GM21619 (cell line): Measurements from ENCODE around the gene CLN3.
A peak's percentile ranks its signal among the peaks of the same experiment; 100 is the strongest.
"Not testable (repeated sequence)": the region's sequence is repeated elsewhere in the genome, so short reads cannot be mapped to it uniquely, and the experiment has no call there.

Experiments used
- ATAC-seq: cut with Tn5 transposase; IDR thresholded peaks from one replicate; pipeline ENCODE4 v1.9.1; 2021; ENCODE audit not compliant: unreplicated experiment

The CLN3 gene

DNA sequence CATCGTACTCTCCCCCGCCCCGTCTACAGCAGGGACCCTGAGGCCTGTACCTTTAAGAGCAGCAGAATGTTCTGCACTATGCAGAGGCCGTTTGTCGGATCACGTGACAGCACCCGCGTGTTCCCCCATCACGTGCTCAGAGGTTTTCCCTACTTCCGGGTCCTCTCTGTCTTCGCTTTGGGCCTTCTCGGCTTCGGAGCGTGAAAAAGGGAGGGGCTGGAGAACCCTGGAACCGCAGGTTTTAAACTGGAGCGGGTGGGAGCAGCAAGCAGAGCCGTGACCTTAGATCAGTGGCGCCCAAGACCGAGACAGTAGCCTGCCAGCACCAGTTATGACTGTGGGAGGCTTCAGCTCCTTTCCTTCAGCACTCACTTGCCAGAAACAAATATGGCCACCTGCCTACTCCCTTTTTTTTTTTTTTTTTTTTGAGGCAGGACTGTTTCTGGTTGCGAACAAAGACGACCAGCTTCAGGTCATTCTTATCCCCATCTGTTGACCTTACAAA is at the start of gene CLN3:
TSS of gene CLN3 (minus strand) at position 105 of the 505 bp plus-strand sequence. CDS start 315 bp downstream, outside the sequence.
- ATAC-seq: peak; percentile 63

DNA sequence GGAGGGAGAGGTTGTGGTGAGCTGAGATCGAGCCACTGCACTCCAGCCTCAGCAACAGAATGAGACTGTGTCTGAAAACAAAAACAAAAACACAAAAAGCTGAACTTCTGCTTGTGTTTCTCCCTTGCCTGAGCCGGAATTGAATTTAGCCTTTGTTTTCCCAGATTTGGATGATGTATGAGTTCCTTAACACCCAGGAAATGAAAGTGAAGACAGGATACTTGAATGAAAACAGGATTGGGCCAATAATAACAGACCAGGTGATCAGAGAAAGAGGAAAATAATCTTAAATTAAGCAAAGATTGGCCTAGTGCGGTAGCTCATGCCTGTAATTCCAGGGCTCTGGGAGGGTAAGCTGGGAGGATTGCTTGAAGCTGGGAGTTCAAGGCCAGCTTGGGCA is 48.5 kb upstream of the CLN3 start:
- no peak for ATAC-seq

DNA sequence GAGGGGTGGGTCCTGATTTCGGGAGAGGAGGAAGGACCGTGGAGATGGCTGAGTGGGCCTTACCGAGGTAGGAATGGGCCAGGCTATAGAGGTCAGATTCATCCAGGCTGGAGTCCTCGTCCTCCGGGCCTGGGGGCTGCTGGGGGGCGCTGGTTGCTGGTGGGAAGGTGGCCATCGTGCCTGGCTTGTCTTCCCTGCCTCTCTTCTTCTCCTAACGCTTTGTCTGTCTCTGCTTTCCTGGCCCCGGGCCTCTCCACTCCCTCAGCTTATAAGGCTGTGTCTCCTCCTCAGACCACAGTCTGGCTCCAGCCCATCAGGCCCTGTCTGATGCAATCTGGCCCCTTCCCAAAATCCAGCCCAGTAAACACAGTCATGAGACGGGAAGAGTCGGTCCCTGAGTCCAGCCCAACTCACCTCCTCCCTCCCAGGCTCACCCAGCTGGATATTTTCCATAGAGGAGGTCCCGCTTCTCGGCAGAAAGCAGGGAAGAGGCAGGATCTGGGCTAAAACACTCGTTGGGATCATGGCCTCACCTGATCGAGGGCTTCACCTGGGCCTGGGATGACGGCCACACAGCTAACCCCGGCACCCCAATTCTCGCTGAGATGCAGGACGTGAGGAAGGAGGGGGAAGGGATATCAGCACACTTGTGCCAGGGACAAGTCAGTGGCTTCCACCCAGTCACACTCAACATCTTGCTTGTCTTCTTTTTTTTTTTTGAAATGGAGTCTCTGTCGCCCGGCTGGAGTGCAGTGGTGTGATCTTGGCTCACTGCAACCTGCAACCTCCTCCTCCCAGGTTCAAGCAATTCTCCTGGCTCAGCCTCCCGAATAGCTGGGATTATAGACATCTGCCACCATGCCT is 47.1 kb upstream of the CLN3 start, which contains the start of gene NUPR1:
TSS of gene NUPR1 (minus strand) at position 242 of the 864 bp plus-strand sequence. CDS start at position 175, 67 bp downstream.
- no peak for ATAC-seq

DNA sequence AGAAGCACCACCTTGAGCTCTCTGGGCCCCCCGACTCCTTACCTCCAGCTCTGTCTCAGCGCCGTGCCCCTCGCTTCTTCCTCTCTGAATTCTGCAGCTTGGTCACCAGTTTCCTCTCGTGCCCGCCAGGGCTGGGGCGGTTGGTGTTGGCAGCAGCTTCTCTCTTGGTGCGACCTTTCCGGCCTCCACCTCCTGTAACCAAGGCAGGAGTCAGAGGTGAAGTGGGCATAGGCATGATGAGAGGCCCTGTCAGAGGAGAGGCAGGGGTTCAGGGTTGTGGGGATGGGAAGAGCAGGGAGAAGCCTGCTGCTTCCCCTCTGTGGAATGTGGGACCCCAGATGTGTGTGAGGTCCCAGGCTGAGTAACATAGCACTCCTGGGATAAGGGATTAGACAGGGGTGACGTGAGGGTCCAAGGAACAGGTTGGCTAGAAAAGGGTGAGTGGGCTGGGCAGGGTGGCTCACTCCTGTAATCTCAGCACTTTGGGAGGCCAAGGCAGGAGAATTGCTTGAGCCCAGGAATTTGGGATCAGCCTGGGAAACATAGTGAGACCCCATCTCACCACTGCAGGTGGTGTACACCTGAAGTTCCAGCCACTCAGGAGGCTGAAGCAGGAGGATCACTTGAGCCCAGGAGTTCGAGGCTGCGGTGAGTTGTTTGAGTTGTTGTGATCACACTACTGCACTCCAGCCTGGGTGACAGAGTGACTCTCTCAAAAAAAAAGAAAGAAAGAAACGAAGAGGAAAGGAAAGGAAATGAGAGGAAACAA is 46.3 kb upstream of the CLN3 start:
- ATAC-seq: no peak

DNA sequence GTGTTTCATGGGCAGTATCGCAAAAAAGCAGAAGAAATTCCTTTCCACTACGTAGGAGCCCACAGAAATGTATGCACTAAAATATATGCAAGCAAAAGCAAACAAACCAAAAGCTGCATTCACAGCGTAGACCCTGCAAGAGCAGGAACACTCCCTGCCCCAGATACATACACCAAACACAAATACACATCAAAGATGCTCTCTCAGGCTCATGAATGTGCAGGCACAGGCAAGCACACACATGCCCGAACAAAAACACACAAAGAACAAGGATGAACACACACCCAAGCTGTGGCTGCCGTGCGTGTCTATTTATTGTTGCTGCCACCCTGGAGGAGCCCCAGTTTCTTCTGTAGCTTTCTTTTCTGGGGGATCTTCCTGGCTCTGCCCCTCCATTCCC is 45.2 kb upstream of the CLN3 start:
- ATAC-seq: no peak

DNA sequence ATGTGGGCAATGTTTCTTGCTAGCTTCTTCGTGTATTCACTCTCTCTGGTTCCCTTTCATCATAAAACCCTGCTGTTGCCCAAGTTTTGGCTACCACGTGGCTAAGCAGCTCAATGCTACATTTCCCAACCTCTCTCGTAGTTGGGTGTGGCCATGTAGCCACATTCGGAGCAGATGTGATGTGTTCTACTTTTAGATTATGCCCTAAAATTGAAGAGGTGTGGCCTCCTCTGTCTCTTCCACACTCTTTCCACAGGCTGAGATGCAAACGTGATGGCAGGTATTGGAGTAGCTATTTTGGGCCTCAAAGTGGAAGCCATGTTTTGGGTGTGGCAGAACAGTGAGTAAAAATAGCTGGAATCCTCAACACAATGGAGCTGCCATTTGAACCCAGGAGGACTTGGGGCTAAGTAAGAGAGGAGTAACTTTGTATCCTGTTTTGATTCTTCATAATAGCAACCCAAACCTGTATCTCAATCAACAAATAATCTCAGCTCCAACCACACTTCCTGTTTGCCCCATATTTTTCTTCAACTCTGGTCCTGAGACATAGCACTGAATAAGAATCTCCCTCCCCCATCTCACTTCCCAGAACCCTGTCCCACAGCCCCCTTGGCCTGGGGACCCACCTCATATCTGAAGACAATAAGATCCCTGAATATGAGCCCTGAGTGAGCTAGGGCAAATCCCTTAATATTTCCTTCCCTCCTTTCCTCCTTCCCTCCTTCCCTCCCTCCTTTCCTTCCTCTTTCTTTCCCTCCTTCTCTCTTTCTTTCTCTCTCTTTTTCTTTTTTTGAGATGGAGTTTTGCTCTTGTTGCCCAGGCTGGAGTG is 42.9 kb upstream of the CLN3 start:
- no peak for ATAC-seq

DNA sequence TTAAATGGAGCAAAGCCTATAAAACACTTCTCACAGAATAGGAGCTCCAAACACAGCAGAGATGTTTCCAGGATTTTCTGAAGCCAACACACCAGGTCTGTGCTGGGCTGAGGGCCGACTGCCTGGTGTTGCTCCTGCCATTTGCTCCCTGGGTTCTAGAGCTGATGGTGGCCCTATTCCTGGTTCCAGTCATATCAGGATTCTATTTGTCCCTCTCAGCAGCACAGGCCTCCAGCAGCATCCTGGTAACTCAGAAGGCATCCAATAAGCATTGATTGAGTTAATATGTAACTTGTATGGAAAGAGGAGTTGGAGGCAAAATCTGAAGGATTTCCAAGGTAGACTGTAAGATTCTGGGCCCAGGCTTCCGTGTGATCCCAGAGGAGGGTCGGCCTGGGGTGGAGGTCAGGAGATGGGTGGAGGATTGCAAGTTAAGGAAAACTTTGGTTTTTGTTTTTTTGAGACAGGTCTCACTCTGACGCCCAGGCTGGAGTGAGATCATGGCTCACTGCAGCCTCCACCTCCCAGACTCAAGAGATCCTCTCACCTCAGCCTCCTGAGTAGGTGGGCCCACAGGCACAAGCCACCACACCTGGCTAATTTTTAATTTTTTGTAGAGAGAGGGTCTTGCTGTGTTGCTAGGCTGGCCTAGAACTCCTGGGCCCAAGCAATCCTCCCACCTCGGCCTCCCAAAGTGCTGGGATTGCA is 41.2 kb upstream of the CLN3 start:
- ATAC-seq: no peak

DNA sequence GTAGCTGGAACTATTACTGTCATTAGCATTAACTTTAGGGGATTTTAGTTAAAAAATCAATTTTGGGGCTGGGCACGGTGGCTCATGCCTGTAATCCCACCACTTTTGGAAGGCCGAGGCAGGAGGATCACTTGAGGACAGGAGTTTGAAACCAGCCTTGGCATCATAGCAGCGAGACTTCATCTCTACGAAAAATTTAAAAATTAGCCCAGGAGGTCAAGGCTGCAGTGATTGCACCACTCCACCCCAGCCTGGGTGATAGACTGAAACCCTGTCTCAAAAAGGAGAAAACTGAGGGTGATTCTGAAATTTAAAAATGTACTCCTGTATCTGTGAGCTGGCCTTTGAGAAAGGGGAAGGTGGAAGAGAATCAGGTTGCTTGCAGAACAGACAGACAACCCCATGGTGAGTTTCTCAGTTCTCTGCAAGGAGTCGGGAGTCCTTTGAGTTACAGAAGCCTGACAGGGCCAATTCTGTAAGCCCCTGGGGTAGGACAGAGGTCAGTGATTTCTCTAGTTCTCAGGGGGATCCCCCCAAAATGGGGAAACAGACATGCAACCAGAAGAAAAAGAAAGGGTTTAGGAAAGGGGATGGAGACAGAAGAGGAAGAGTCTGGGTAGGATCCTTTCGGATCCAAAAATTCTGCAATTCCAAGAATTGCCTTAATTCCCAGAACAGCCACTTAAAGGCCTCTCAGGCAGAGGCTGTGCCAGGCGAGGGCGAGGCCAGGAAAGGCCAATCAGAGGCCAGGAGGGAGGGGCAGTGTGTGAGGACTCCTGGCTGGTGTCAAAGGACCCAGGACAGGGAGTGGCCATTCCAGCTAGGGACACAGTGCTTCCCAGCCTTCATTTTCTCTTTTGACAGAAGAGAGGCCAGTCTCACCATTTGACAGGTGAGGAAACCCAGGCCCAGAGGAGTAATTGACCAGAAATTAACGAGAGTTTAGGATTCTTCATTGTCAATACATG is 40.2 kb upstream of the CLN3 start:
- no peak for ATAC-seq

DNA sequence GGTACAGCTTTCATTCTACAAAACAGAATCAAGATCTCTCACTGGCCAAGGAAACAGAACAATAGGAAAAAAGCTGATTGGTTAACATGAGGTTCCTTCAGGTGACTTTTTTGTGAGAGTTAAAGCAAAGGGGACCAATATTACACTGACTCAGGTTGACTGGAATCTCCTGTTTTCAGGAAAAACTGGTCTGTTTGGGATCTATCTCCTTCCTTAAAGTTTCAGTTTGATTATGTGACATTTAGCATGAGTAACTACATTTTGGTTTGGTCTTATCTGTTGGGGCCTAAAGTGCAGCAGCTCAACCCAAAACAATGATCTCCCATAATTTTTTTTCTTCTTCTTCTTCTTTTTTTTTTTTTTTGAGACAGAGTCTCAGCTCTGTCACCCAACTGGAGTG is 37.2 kb upstream of the CLN3 start:
- no peak for ATAC-seq

DNA sequence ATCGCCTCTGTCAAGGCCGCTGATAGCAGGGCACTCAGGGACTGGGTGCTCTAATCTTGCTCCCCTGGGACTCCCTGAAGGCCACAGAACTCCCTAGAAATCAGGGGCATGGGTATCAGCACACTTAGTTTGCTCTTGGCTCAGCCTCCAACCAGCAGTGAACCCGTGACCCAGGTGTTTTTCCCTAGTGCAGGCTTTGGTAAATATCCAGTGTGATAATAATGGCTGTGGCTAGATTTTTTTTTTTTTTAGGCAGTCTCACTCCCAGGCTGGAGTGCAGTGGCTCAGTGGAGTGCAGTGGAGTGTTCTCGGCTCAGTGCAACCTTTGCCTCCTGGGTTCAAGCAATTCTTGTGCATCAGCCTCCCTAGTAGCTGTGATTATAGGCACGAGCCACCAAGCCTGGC is 36.6 kb upstream of the CLN3 start:
- no peak for ATAC-seq

DNA sequence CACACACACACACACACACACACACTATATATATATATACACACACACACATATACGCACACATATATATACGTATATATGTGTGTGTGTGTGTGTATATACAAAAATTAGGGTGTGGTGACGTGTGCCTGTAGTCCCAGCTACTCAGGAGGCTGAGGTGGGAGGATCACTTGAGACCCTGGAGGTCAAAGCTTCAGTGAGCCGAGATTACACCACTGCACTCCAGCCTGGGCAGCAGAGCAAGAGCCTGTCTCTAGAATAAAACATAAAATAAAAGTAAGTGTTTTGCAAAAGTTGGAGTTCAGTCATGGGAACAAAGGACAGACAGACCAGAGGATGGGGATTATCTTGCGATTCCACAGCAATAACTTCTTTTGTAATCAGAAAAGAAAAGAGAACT is 36.1 kb upstream of the CLN3 start:
- no peak for ATAC-seq

DNA sequence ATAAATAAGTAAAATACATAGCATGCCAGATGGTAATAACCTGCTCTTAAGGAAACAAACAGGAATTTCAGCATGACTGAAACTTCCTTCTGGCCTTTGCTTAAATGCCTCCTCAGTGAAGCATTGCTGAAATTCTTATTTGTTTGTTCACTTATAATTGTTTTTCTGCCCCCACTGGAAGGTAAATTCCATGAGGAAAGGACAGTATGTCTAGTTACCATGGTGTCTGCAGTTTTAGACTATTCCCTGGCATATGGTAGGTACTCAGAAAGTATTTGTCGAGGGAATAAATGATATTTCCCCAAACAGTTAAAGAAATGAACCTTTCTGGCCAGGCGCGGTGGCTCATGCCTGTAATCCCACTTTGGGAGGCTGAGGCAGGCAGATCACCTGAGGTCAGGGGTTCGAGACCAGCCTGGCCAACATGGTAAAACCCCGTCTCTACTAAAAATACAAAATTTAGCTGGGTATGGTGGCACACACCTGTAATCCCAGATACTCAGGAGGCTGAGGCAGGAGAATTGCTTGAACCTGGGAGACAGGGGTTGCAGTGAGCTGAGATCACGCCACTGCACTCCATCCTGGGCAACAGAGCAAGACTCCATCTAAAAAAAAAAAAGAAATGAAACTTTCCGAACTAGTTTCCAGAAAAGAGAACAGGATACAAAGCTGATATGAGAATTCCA is 35.4 kb upstream of the CLN3 start:
- ATAC-seq: not testable (repeated sequence)

DNA sequence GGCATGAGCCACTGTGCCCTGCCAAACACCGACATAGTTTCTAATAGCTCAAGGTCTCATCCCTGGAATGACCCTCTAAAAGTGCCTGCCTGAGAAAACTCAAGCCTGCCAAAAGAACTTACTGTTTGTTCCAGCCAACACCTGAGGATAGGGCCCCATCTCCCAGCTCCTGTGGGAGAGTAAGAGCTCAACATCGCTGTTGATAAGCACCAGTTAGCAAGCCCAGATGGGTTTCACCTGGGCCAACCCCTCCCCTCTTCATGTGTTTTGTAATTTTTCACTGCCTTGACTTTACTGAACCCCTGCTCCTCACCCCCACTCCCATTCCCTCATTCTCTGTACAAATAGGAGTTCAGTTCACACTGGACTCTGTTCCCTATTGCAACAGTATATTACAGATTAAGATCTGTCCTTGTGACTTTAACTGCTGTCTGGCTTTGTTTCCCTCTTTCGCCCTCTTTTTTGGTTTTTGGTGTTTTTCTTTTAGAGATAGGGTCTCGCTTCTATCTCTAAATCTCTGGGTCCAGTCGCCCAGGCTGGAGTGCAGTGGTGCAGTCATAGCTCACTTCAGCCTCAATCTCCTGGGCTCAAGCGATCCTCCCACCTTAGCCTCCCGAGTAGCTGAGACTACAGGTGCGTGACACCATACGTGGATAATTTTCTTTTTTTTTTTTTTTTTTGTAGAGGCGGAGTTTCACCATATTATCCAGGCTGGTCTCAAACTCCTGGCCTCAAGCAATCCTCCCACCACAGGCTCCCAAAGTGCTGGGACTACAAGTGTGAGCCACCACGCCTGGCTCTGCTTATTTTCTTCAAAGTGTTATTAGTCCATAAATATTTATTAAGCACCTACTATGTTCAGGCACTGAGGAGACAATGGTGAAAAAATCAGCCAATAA is 34.6 kb upstream of the CLN3 start:
- no peak for ATAC-seq

DNA sequence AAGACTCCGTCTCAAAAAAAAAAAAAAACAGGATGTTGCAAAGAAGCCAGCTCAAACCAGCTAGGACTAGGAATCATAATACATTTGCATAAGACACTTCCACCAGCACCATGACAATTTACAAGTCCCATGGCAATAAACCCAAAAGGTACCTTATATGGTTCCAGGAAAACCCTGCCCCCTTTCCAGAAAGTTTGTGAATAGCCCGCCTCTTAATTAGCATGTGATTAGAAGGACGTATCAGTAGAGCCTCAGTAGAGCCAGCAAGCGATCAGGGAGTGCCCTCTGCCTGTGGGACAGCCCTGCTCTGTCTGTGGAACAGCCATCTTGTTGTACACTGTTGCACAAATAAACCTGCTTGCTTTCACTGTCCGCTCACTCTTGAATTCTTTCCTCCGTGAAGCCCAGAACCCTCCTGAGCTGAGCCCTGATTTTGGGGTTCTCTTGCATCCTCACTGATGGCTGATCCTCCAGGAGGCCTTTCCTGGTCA is 32.9 kb upstream of the CLN3 start:
- no peak for ATAC-seq

DNA sequence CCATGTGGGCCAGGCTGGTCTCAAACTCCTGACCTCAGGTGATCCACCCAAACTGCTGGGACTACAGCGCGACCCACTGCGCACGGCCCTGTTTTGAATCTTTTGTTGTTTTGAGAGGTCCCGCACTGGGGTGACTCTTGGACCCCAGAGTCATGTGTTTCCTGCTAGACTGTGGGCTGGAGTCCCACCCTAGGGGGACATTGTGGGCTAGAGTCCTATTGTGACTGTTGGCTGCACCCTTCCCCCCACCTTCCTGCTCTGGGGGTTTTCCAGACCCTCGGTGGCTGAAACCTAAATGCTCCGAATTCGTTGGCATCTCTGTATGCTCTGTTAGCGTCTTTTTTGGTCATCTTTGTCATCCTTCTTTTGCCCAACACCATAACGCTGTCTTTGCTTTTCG is 30.9 kb upstream of the CLN3 start:
- no peak for ATAC-seq

DNA sequence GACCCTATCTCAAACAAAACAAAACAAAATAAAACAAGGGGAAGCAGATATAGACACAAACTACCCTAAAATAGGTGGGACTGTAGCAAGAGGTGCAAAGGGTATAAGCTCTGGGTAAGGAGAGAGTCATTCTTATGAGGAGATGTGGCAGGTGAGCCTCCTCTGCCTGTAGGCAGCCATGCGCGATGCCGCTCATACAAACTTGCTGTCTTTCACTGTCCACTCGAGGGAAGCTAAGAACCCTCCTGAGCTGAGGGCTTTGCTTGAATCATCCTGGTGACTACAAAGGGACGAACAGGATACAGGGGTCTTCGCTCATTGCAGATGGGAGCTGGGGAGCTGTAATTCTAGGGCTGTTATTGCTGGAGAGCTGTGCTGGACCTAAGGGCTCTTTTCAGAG is 29.6 kb upstream of the CLN3 start:
- ATAC-seq: no peak

DNA sequence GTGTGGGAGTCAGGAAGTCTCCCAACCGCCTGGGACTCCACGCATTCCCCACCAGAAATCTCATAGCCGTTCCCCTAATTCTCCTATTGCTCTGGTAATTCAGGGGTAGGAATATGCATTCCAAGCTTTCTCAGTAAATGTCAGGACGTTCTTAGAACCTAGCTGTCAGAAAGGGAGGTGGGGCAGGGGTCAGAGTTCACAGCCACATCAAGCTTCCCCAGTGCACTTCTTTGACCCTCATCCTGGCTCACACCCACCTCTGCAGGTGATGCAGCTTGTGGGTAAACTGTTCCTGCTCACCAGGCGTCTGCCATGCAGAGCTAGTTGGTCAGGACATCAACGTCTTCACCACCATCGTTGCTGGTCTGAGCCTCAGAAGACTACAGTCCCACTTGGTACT is 28.8 kb upstream of the CLN3 start:
- ATAC-seq: no peak

DNA sequence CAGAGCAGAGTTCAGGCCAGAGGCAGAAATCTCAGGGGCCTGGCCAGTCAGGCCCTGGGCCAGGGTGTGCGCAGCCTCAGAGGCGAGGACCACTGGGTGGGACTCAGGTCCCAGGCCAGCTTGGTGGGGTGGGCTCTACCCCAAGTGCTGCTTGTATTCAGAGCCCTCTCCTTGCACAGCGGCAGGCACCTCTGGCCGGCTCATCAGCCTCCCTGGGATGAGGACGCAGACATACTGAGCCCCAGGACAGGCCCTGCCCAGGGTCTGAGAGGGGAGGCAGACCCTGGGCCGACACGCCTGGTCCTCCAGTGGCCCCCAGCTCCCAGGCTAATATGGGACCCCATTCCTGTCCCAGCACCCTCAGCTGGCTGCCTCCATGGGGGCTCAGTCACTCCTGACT is 22.4 kb upstream of the CLN3 start:
- ATAC-seq: no peak
